ENCODE measurements around the gene BSCL2.
A peak's percentile ranks its signal among the peaks of the same experiment; 100 is the strongest.
"Not testable (repeated sequence)": the region's sequence is repeated elsewhere in the genome, so short reads cannot be mapped to it uniquely, and the experiment has no call there.

Gene BSCL2

GRCh38 chr11:62752994-62753735 is 45.9 kb upstream of the BSCL2 start:
- peak overlapping the region; percentile 78 for H3K4me3 ChIP-seq (ENCODE audit: low read length, poor library complexity, severe bottlenecking)
- peak overlapping the region; percentile 72 for H3K9ac ChIP-seq (ENCODE audit: low read depth, low read length, poor library complexity, severe bottlenecking)
- H3K79me2 ChIP-seq (ENCODE audit: insufficient read depth, low read length), result peaks cover 19% of the 10 kb centered on the region; the same call in 1 of the 2 replicates
- peaks cover 5% of the 10 kb centered on the region for H4K20me1 ChIP-seq (ENCODE audit: insufficient read depth, low read length, poor library complexity, severe bottlenecking)
- H3K4me1 ChIP-seq (ENCODE audit: insufficient read depth, low read length, poor library complexity, severe bottlenecking), result peaks cover 17% of the 10 kb centered on the region
- H3K36me3 ChIP-seq (ENCODE audit: insufficient read depth, low read length), result no peaks in the 10 kb centered on the region
- no peaks in the 10 kb centered on the region for H3K9me3 ChIP-seq (ENCODE audit: insufficient read depth, low read depth, low read length)
- no peaks in the 10 kb centered on the region for H3K27me3 ChIP-seq (ENCODE audit: insufficient read depth, low read length, poor library complexity, severe bottlenecking)
- TF ChIP-seq EZH2phosphoT487 (IDR thresholded peaks at IDR 0.05; ENCODE audit: borderline replicate concordance) (no peak), CTCF (conservative IDR thresholded peaks at IDR 0.05; ENCODE audit: low read length) (no peak)
- peak overlapping the region; percentile 84 for H3K4me2 ChIP-seq (ENCODE audit: low read depth, low read length, poor library complexity, severe bottlenecking)
- no peaks in the 10 kb centered on the region for H3F3A ChIP-seq (ENCODE audit: low read depth)
- H2AFZ ChIP-seq (ENCODE audit: low read length), result no peak overlapping the region; the same call in 1 of the 2 replicates
- no peaks in the 10 kb centered on the region for H3K9me2 ChIP-seq (replicated peaks; ENCODE audit: low read depth, low read length)

GRCh38 chr11:62752177-62752785 is 45.1 kb upstream of the BSCL2 start:
- Histone ChIP-seq H3K4me1 (ENCODE audit: insufficient read depth, low read length, poor library complexity, severe bottlenecking) (peaks cover 17% of the 10 kb centered on the region), H3K4me2 (ENCODE audit: low read depth, low read length, poor library complexity, severe bottlenecking) (peak overlapping the region; percentile 84), H3F3A (ENCODE audit: low read depth) (no peaks in the 10 kb centered on the region), H3K9me3 (ENCODE audit: insufficient read depth, low read depth, low read length) (no peaks in the 10 kb centered on the region), H3K9me2 (replicated peaks; ENCODE audit: low read depth, low read length) (no peaks in the 10 kb centered on the region), H3K27me3 (ENCODE audit: insufficient read depth, low read length, poor library complexity, severe bottlenecking) (no peaks in the 10 kb centered on the region), H4K20me1 (ENCODE audit: insufficient read depth, low read length, poor library complexity, severe bottlenecking) (peaks cover 5% of the 10 kb centered on the region), H3K79me2 (ENCODE audit: insufficient read depth, low read length) (peaks cover 19% of the 10 kb centered on the region; the same call in 1 of the 2 replicates), H3K4me3 (ENCODE audit: low read length, poor library complexity, severe bottlenecking) (no peak overlapping the region), H2AFZ (ENCODE audit: low read length) (no peak overlapping the region), H3K36me3 (ENCODE audit: insufficient read depth, low read length) (no peaks in the 10 kb centered on the region), H3K9ac (ENCODE audit: low read depth, low read length, poor library complexity, severe bottlenecking) (peak overlapping the region; percentile 72)
- no peak for TF ChIP-seq CTCF (conservative IDR thresholded peaks at IDR 0.05; ENCODE audit: low read length)
- TF ChIP-seq EZH2phosphoT487 (IDR thresholded peaks at IDR 0.05; ENCODE audit: borderline replicate concordance), result no peak

- not testable (repeated sequence) for H3K36me3 ChIP-seq (ENCODE audit: insufficient read depth, low read length); H3K9ac ChIP-seq (ENCODE audit: low read depth, low read length, poor library complexity, severe bottlenecking); H3K9me2 ChIP-seq (replicated peaks; ENCODE audit: low read depth, low read length); H3K4me3 ChIP-seq (ENCODE audit: low read length, poor library complexity, severe bottlenecking); H3K9me3 ChIP-seq (ENCODE audit: insufficient read depth, low read depth, low read length); H3F3A ChIP-seq (ENCODE audit: low read depth); H3K27me3 ChIP-seq (ENCODE audit: insufficient read depth, low read length, poor library complexity, severe bottlenecking); H4K20me1 ChIP-seq (ENCODE audit: insufficient read depth, low read length, poor library complexity, severe bottlenecking); H3K4me2 ChIP-seq (ENCODE audit: low read depth, low read length, poor library complexity, severe bottlenecking); H2AFZ ChIP-seq (ENCODE audit: low read length)
- Histone ChIP-seq H3K4me1 (ENCODE audit: insufficient read depth, low read length, poor library complexity, severe bottlenecking) (peaks cover 17% of the 10 kb centered on the region), H3K79me2 (ENCODE audit: insufficient read depth, low read length) (peaks cover 19% of the 10 kb centered on the region; the same call in 1 of the 2 replicates)
These were observed 42.7 kb upstream of the BSCL2 start for GRCh38 chr11:62749931-62750330.
